ENCODE data around the gene BICDL1.

DNA sequence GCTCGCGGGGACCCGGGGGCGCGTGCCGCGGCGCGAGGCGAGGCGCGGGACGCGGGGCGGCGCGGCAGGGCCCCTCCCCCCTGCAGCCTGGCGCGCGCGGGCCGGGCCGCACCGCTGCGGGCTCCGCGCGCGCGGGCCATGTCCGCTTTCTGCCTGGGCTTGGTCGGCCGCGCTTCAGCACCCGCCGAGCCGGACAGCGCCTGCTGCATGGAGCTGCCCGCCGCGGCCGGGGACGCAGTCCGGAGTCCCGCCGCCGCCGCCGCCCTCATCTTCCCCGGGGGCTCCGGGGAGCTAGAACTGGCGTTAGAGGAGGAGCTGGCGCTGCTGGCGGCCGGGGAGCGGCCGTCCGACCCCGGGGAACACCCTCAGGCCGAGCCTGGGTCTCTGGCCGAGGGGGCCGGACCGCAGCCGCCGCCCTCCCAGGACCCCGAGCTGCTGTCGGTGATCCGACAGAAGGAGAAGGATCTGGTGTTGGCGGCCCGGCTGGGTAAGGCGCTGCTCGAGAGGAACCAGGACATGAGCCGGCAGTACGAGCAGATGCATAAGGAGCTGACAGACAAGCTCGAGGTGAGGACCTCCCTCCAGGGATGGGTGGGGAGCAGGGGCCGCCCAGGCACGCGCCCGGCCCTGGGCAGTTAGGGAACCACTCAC lies 820 bp downstream of the BICDL1 start:
- TF ChIP-seq CTCF (conservative IDR thresholded peaks at IDR 0.05; ENCODE audit: low read depth, low read length): no peak
- TF ChIP-seq EZH2 (IDR thresholded peaks at IDR 0.05; ENCODE audit: borderline replicate concordance, low read depth, low read length, poor library complexity, severe bottlenecking): peak; percentile 37

Measured in A673 (cell line).